Lower lobe of right lung (tissue), 2 donors: ENCODE measurements around the gene QSOX1. TPM values are rescaled to one million over a fixed set of nuclear protein-coding genes. Genes with fewer than 3 reads are reported as not detected.

Experiments used
- ATAC-seq, 2 donors: fragments of 200-7000 bp; cut with Tn5 transposase; one replicate each; pipeline ENCODE4 v1.9.1; 2020 to 2022; ENCODE audit warnings: mild to moderate bottlenecking in 2 of 2, moderate library complexity in 2 of 2
- DNase-seq: peaks from one replicate; pipeline ENCODE4 v3.0.0-alpha.2; 2020
- H3K27ac ChIP-seq: fragments of 200-600 bp; one replicate; pipeline ENCODE4 v1.8.0; 2022
- H3K27me3 ChIP-seq: fragments of 200-600 bp; one replicate; pipeline ENCODE4 v1.8.0; 2022; ENCODE audit warnings: low read depth
- H3K36me3 ChIP-seq: fragments of 200-600 bp; one replicate; pipeline ENCODE4 v1.8.0; 2022; ENCODE audit warnings: mild to moderate bottlenecking
- H3K4me1 ChIP-seq: fragments of 200-600 bp; one replicate; pipeline ENCODE4 v1.8.0; 2022
- H3K4me3 ChIP-seq: fragments of 200-600 bp; one replicate; pipeline ENCODE4 v1.8.0; 2022; ENCODE audit warnings: mild to moderate bottlenecking
- H3K9me3 ChIP-seq: fragments of 200-600 bp; one replicate; pipeline ENCODE4 v1.8.0; 2022
- intact Hi-C: fragments of 100-400 bp; cut with DNase I; formaldehyde crosslinking; loops from one replicate; pipeline ENCODE4 v1.11.0; 2022
- total RNA-seq: library from RNA; stranded (reverse); fragmentation: NEBNext Ultra II Directional; extraction: Animal tissue kit (Norgen Biotek cat#: 25700); gene quantifications from one replicate; pipeline ENCODE4 v1.2.1, GENCODE V29; 2021
- TF ChIP-seq, protein P1 (sequence below): fragments of 200-600 bp; IDR thresholded peaks from one replicate; pipeline ENCODE4 v1.8.0; 2022; ENCODE audit warnings: antibody characterized with exemption, mild to moderate bottlenecking
- donor health status: DM: no; HTN: yes; CAD: no; lungs with severe emphysema.

Gene QSOX1
- total RNA-seq, 1 donor from 2014 or later = 241 TPM

- no peaks in the 10 kb centered on the region for H3K36me3 ChIP-seq
- DNase-seq (peak; percentile 23), ATAC-seq (no peak)
- no peaks in the 10 kb centered on the region for H3K4me1 ChIP-seq
- peaks cover 38% of the 10 kb centered on the region for H3K27me3 ChIP-seq
- H3K27ac ChIP-seq = no peak overlapping the region
- no peaks in the 10 kb centered on the region for H3K9me3 ChIP-seq
- TF ChIP-seq, protein P1, sequence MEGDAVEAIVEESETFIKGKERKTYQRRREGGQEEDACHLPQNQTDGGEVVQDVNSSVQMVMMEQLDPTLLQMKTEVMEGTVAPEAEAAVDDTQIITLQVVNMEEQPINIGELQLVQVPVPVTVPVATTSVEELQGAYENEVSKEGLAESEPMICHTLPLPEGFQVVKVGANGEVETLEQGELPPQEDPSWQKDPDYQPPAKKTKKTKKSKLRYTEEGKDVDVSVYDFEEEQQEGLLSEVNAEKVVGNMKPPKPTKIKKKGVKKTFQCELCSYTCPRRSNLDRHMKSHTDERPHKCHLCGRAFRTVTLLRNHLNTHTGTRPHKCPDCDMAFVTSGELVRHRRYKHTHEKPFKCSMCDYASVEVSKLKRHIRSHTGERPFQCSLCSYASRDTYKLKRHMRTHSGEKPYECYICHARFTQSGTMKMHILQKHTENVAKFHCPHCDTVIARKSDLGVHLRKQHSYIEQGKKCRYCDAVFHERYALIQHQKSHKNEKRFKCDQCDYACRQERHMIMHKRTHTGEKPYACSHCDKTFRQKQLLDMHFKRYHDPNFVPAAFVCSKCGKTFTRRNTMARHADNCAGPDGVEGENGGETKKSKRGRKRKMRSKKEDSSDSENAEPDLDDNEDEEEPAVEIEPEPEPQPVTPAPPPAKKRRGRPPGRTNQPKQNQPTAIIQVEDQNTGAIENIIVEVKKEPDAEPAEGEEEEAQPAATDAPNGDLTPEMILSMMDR = no peak
- intact Hi-C loops = no loop called here
- H3K4me3 ChIP-seq = no peak overlapping the region
These were observed 91.9 kb downstream of the QSOX1 start for GRCh38 chr1:180246579-180246978.

DNA sequence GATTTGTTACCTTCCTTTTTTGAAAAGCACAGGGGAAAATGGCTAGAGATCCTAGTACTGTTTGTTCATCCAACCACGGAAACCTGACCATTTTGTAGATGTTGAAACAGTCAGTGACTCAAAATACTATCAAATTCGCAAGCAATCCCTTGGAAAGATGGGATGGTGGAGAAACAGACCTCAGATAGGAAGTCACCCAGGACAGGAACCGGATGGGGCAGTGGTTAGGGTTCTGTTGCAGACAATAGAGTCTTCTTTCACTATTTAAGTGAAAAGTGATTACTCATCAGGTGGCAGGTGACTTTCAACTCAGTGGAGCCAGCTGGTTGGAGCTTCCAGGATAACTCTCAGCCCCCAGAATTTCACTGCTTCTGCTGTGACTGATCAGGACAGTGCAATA is 92.4 kb downstream of the QSOX1 start:
- Histone ChIP-seq H3K9me3 (no peaks in the 10 kb centered on the region), H3K27me3 (peaks cover 33% of the 10 kb centered on the region), H3K27ac (no peak overlapping the region), H3K36me3 (no peaks in the 10 kb centered on the region), H3K4me3 (no peak overlapping the region), H3K4me1 (no peaks in the 10 kb centered on the region)
- DNase-seq = peak; percentile 15
- ATAC-seq = no peak
- TF ChIP-seq, protein P1 = no peak
- intact Hi-C loops = no loop called here

GRCh38 chr1:180247580-180247979 is 92.9 kb downstream of the QSOX1 start:
- Histone ChIP-seq H3K9me3 (no peaks in the 10 kb centered on the region), H3K36me3 (no peaks in the 10 kb centered on the region), H3K27me3 (peaks cover 32% of the 10 kb centered on the region), H3K27ac (no peak overlapping the region), H3K4me1 (no peaks in the 10 kb centered on the region), H3K4me3 (no peak overlapping the region)
- no peak for ATAC-seq
- DNase-seq = peak; percentile 7
- TF ChIP-seq, protein P1 = no peak
- intact Hi-C loops = no loop called here

GRCh38 chr1:180248176-180248575 is 93.5 kb downstream of the QSOX1 start:
- intact Hi-C loops = no loop called here
- Histone ChIP-seq H3K9me3 (no peaks in the 10 kb centered on the region), H3K36me3 (no peaks in the 10 kb centered on the region), H3K27ac (no peak overlapping the region), H3K4me1 (no peaks in the 10 kb centered on the region), H3K4me3 (no peak overlapping the region), H3K27me3 (peaks cover 27% of the 10 kb centered on the region)
- DNase-seq = peak; percentile 43
- TF ChIP-seq, protein P1 = no peak
- ATAC-seq = no peak

- H3K4me1 ChIP-seq = no peaks in the 10 kb centered on the region
- intact Hi-C loops = no loop called here
- ATAC-seq = peak; percentile 59 to 62
- H3K36me3 ChIP-seq = no peaks in the 10 kb centered on the region
- H3K27ac ChIP-seq = no peak overlapping the region
- H3K9me3 ChIP-seq = no peaks in the 10 kb centered on the region
- TF ChIP-seq, protein P1 = no peak
- no peak overlapping the region for H3K4me3 ChIP-seq
- DNase-seq = peak; percentile 37
- peaks cover 24% of the 10 kb centered on the region for H3K27me3 ChIP-seq
These were observed 94.3 kb downstream of the QSOX1 start for GRCh38 chr1:180248731-180249681.
